DND-41 (cell line): ENCODE measurements around the gene MCL1.

ENCODE experiments used
- ATAC-seq: fragments of 200-7000 bp; cut with Tn5 transposase; 3 replicates; pipeline ENCODE4 v1.9.1; 2021; ENCODE audit warnings: low read depth; ENCODE audit not compliant: insufficient read depth
- DNase-seq: peaks from one replicate; pipeline ENCODE4 v3.0.0-alpha.2; 2020
- H2AFZ ChIP-seq: 2 replicates; pipeline ENCODE4 v1.6.0; 2012; ENCODE audit warnings: low read depth, low read length
- H3K27ac ChIP-seq: 2 replicates; pipeline ENCODE4 v1.5.1; 2012; ENCODE audit warnings: low read length, inconsistent platforms
- H3K27me3 ChIP-seq: fragments of 200-600 bp; sonication (generic); 2 replicates; pipeline ENCODE4 v1.6.0; 2012; ENCODE audit warnings: low read length, mild to moderate bottlenecking, inconsistent platforms; ENCODE audit not compliant: insufficient read depth, poor library complexity
- H3K36me3 ChIP-seq: 2 replicates; pipeline ENCODE4 v1.5.1; 2012; ENCODE audit warnings: low read length, inconsistent platforms; ENCODE audit not compliant: insufficient read depth
- H3K4me1 ChIP-seq: 2 replicates; pipeline ENCODE4 v1.5.1; 2012; ENCODE audit warnings: mild to moderate bottlenecking, low read length; ENCODE audit not compliant: insufficient read depth
- H3K4me2 ChIP-seq: 2 replicates; pipeline ENCODE4 v1.6.0; 2012; ENCODE audit warnings: mild to moderate bottlenecking, moderate library complexity, low read length, inconsistent platforms; ENCODE audit not compliant: insufficient read depth
- H3K4me3 ChIP-seq, 2 experiments: fragments of 200-600 bp in 1 of 2; shearing (Covaris generic) in 1 of 2; 2 replicates each; pipeline ENCODE4 v1.5.1; 2012 to 2016; ENCODE audit warnings: inconsistent platforms in 2 of 2, low read length in 2 of 2, mild to moderate bottlenecking in 2 of 2, low read depth in 1 of 2, moderate library complexity in 1 of 2
- H3K79me2 ChIP-seq: 2 replicates; pipeline ENCODE4 v1.6.0; 2012; ENCODE audit warnings: low read length, inconsistent platforms; ENCODE audit not compliant: insufficient read depth
- H3K9ac ChIP-seq: 2 replicates; pipeline ENCODE4 v1.6.0; 2012; ENCODE audit warnings: low read depth, mild to moderate bottlenecking, inconsistent platforms, low read length, moderate library complexity
- H3K9me3 ChIP-seq: 2 replicates; pipeline ENCODE4 v1.5.1; 2012; ENCODE audit warnings: low read length, moderate library complexity, mild to moderate bottlenecking, inconsistent platforms; ENCODE audit not compliant: insufficient read depth, severe bottlenecking
- H4K20me1 ChIP-seq: 2 replicates; pipeline ENCODE4 v1.6.0; 2012; ENCODE audit warnings: low read length; ENCODE audit not compliant: insufficient read depth
- EZH2 ChIP-seq: IDR thresholded peaks from 3 replicates; pipeline ENCODE4 v1.6.1; 2012; ENCODE audit warnings: borderline replicate concordance, low read depth, mild to moderate bottlenecking, moderate library complexity, low read length, inconsistent platforms; ENCODE audit not compliant: severe bottlenecking
- TF ChIP-seq, protein P1 (sequence below): IDR thresholded peaks from 2 replicates; pipeline ENCODE4 v1.5.1; 2012; ENCODE audit warnings: borderline replicate concordance, low read length, moderate library complexity, mild to moderate bottlenecking; ENCODE audit not compliant: poor library complexity, severe bottlenecking; ENCODE audit errors: extremely low read depth

The MCL1 gene

DNA sequence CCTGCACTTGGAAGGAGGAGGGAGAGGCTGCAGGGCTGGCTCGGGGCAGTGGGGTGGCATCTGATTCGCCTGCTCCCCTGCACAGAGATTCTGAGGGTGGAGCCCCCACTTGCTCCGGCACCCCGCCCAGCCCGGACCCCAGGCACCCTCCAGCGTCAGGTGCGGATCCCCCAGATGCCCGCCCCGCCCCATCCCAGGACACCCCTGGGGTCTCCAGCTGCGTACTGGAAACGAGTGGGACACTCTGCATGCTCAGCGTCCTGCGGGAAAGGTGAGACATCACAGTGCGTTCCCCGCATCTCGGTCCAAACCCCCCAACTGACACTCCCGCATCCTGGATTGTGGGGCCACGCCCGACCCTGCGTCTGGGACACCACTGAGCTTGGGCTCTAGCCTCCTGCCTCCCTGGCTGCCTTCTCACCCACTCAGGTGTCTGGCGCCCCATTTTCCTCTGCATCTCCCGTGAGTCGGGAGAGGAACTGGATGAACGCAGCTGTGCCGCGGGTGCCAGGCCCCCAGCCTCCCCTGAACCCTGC, 22.3 kb downstream of the MCL1 start:
- H4K20me1 ChIP-seq: no peaks in the 10 kb centered on the region
- H3K79me2 ChIP-seq: 0 out of 2 replicates have a peak, but pooled peaks cover 3% of the 10 kb centered on the region
- no peak overlapping the region for H3K27ac ChIP-seq
- H3K9ac ChIP-seq: no peak overlapping the region
- H3K4me3 ChIP-seq: no peak overlapping the region
- peaks cover 20% of the 10 kb centered on the region for H3K4me1 ChIP-seq
- no peaks in the 10 kb centered on the region for H3K36me3 ChIP-seq
- ATAC-seq (no peak), DNase-seq (no peak)
- H3K4me2 ChIP-seq: no peak overlapping the region
- TF ChIP-seq, protein P1, sequence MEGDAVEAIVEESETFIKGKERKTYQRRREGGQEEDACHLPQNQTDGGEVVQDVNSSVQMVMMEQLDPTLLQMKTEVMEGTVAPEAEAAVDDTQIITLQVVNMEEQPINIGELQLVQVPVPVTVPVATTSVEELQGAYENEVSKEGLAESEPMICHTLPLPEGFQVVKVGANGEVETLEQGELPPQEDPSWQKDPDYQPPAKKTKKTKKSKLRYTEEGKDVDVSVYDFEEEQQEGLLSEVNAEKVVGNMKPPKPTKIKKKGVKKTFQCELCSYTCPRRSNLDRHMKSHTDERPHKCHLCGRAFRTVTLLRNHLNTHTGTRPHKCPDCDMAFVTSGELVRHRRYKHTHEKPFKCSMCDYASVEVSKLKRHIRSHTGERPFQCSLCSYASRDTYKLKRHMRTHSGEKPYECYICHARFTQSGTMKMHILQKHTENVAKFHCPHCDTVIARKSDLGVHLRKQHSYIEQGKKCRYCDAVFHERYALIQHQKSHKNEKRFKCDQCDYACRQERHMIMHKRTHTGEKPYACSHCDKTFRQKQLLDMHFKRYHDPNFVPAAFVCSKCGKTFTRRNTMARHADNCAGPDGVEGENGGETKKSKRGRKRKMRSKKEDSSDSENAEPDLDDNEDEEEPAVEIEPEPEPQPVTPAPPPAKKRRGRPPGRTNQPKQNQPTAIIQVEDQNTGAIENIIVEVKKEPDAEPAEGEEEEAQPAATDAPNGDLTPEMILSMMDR: no peak
- no peak for TF ChIP-seq EZH2
- H3K27me3 ChIP-seq: no peaks in the 10 kb centered on the region
- no peak overlapping the region for H2AFZ ChIP-seq
- no peaks in the 10 kb centered on the region for H3K9me3 ChIP-seq

DNA sequence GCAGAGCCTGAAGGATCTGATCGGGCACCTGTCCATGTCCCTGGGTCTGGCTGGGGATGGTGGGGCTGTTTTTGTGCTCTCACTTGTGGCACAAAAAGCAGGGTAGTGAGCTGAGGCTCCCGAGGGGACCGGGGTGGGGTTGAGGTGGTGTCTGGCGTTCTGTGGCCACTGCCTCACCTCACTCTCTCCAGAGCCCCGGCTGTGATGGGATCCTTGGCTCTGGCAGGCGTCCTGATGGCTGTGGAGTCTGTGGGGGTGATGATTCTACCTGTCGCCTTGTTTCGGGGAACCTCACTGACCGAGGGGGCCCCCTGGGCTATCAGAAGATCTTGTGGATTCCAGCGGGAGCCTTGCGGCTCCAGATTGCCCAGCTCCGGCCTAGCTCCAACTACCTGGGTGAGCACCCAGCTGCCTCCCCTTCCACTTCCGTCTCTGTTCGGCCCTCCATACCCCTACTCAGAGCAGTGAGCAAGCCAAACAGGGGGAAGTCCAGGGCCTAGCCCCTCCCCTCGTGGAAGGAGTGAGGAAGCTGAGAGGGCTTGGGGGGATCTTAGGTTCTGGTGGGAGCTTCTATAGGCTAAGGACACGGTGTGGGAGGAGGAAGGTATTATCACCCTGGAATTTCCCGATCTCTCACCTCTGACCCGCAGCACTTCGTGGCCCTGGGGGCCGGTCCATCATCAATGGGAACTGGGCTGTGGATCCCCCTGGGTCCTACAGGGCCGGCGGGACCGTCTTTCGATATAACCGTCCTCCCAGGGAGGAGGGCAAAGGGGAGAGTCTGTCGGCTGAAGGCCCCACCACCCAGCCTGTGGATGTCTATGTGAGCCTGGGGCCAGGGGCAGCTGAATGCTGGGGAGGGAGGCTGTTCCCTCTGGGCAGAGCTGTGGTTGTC, 23.2 kb downstream of the MCL1 start:
- peaks cover 11% of the 10 kb centered on the region for H3K4me1 ChIP-seq
- H3K9me3 ChIP-seq: no peaks in the 10 kb centered on the region
- no peaks in the 10 kb centered on the region for H3K36me3 ChIP-seq
- no peak overlapping the region for H2AFZ ChIP-seq
- no peak overlapping the region for H3K9ac ChIP-seq
- no peaks in the 10 kb centered on the region for H3K79me2 ChIP-seq
- H4K20me1 ChIP-seq: no peaks in the 10 kb centered on the region
- H3K4me2 ChIP-seq: no peak overlapping the region
- H3K4me3 ChIP-seq: no peak overlapping the region
- peaks cover under 1% of the 10 kb centered on the region for H3K27me3 ChIP-seq
- DNase-seq (no peak), ATAC-seq (no peak)
- TF ChIP-seq EZH2: no peak
- TF ChIP-seq, protein P1: no peak
- H3K27ac ChIP-seq: no peak overlapping the region

DNA sequence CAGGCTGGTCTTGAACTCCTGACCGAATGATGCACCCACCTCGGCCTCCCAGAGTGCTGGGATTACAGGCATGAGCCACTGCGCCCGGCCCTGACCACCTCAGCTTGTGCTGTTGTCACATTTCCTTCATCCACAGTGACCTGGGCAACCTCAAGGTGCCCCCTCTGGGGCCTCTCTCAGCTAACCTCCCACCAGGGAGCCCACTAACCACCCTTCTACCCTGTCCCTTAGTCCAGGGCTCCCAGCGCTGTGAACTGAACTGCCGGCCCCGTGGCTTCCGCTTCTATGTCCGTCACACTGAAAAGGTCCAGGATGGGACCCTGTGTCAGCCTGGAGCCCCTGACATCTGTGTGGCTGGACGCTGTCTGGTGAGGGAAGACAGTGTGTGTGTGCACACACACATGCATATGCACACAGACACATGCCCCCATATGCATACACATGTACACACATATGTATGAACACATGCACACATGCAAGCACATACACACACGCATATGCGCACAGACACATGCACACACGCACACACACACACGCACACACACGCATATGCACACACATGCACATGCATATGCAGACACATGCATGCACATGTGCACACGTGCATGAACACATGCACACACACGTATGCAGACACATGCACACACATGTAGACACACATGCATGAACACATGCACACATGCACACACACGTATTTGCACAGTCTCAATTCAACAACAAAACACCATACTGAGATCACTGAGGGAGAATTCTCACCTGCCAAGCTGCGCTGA, 24.0 kb downstream of the MCL1 start:
- Histone ChIP-seq H3K9me3 (no peaks in the 10 kb centered on the region), H3K4me3 (no peak overlapping the region), H3K9ac (no peak overlapping the region), H3K27me3 (peaks cover 8% of the 10 kb centered on the region), H3K4me1 (peaks cover 3% of the 10 kb centered on the region; the same call in 1 of the 2 replicates), H3K4me2 (no peak overlapping the region), H3K36me3 (no peaks in the 10 kb centered on the region), H3K79me2 (no peaks in the 10 kb centered on the region), H3K27ac (no peak overlapping the region), H2AFZ (no peak overlapping the region), H4K20me1 (no peaks in the 10 kb centered on the region)
- ATAC-seq (no peak), DNase-seq (no peak)
- TF ChIP-seq EZH2: no peak
- TF ChIP-seq, protein P1: no peak
